Hematopoietic multipotent progenitor cell treated with erythropoietin and hydrocortisone succinate and interleukin-3 and kit ligand, for 4 days (in vitro differentiated cells): ENCODE measurements around the gene ZNF653.

Experiments used
- DNase-seq: peaks from one replicate; pipeline ENCODE4 v3.0.0-alpha.2; 2015

The ZNF653 gene

DNA sequence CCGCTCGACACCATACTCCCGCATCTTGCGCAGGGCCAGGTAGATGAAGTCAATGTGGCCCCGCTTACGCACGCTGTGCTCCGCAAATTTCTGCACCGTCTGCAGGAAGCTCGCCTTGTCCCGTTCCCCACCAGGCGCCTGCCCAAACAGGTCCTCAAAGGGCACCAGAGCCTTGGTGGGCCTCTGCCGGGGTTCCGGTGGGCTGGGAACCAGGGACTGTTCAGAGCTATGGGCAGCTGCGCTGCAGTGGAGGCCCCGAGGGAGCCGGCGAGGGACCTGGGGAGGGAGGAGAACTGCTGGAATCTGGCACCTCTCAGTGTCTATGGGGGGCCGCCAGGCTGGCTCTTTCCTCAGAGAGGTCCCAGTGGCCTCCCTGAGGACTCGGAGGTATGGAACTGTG, 8.3 kb upstream of the ZNF653 start:
- DNase-seq, result no peak

GRCh38 chr19:11510444-11510843, 4.8 kb upstream of the ZNF653 start:
- DNase-seq, result no peak

- DNase-seq, result no peak
Measured at GRCh38 chr19:11507370-11508078, 1.9 kb upstream of the ZNF653 start.

- no peak for DNase-seq
Measured at GRCh38 chr19:11506967-11507366, 1.3 kb upstream of the ZNF653 start.

- DNase-seq, result no peak
Measured at GRCh38 chr19:11506101-11506555, 489 bp upstream of the ZNF653 start.

- peak; percentile 98 for DNase-seq
Measured at GRCh38 chr19:11505032-11505503, 571 bp downstream of the ZNF653 start.

- no peak for DNase-seq
Measured at GRCh38 chr19:11504502-11505031, 1.1 kb downstream of the ZNF653 start.

- peak; percentile 67 for DNase-seq
Measured at GRCh38 chr19:11499890-11500420, 5.7 kb downstream of the ZNF653 start.

GRCh38 chr19:11499220-11499726, 6.4 kb downstream of the ZNF653 start:
- peak; percentile 28 for DNase-seq

DNA sequence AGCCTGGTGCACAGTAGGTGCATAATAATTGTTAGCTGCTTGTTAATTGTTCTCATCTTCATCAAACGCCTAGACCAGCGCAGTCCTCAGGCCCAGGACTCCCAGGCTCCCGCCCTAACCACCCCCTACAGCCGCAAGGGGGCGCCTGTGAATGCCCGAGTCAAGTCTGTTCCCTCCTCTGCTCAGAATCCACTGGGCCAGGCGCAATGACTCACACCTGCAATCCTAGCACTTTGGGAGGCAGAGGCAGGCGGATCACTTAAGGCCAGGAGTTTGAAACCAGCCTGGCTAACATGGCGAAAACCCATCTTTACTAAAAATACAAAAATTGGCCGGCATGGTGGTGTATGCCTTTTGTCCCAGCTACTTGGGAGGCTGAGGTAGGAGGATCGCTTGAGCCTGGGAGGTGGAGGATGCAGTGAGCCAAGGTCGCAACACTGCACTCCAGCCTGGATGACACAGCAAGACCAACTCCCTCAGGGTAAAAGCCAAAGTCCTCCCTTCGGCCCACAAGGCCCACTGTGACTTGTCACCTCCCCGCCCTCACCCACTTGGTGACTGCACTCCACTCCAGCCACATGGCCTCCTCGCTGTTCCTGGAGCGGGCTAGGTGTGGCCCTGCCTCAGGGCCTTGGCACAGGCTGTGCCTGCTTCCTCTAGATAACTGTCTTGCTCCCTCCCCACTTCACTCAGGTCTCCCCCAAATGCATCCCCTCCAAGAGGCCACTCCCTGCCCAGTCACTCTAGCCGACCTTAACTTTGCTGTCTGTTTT, 9.1 kb downstream of the ZNF653 start:
- DNase-seq, result peak; percentile 82

GRCh38 chr19:11495885-11496284, 9.8 kb downstream of the ZNF653 start:
- no peak for DNase-seq

DNA sequence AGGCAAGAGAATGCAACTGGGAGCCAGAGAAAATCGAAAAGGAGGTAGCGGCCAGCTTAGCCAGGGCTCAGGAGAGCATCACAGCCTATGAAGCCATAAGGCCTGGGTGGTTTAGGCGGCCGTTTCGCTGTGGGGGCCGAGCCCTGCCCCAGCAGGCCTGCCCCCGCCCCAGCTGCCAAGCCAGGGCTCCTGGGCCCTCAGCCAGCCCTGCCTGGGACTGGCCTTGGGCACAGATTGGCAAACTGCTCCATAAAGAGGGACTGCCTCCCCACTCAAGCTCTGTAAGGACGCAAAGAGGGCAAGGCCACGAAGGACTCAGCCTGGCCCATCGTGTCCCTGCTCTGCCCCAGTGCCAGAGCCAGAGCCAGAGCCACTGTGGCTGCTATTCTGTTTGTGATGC, 10.2 kb downstream of the ZNF653 start:
- no peak for DNase-seq

GRCh38 chr19:11494634-11495285, 10.9 kb downstream of the ZNF653 start:
- DNase-seq, result no peak

- DNase-seq, result no peak
Measured at GRCh38 chr19:11489378-11489777, 16.3 kb downstream of the ZNF653 start.

GRCh38 chr19:11486661-11487503, 18.8 kb downstream of the ZNF653 start:
- no peak for DNase-seq

DNA sequence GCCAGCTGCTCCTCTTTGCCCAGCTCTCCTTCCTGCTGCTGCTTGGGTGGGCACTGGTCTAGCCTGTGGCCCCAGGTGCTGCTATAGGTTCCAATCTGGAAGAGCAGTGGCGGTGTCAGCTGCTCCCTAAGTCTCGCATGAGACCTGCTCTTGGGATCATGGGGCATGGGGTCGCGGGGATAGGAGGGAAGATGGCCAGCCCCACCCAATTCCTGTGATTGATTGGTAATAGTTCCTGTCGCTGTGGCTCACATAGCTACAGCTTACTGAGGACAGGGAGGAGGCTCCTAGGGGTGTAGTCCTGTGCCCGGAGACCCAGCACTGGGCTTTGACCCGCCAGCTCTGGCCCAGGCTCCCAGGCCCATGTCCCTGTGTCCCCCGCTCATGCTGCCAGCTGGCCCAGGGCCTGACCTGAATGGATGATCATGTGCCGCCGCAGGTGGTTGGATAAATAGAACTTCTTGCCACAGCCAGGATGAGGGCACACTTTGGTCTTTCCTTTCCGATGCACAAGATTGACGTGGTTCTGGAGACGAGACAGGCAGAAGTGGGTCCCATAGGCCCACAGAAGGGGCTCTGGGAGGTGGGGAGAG, 20.3 kb downstream of the ZNF653 start:
- DNase-seq, result no peak

DNA sequence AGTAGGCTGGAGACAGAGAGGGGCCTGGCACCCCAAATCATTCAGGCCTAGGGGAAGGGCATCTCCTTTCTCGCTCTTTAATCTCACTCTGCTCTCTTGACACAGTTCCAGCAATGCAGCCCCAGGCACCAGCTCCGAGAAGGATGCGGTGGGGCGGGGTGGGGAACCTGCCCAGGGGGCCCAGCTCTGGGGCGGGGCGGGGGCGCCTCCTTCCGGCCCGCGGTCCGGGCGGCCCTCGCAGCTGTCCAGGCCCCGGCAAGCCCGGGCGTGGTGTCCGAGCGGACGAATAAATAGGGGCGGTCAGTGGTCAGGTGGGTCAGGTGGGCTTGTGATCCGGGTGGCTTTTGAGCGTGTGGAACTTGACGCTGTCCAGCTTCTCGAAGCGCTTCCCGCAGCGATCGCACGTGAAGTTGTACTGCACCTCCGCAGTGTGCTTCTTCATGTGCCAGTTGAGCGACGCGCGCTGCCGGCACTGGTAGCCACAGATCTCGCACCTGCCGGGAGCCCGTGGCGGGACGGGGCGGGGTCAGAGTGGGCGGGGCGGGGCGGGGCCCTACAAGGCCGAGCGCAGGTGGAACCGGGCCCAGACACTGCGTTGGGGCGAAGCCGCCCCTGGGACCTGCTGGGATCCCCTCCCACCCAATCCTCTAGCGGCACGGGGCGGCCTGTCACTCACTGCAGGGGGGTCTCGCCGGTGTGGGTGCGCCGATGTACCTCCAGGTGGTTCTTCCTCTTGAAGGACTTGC, 22.1 kb downstream of the ZNF653 start:
- no peak for DNase-seq

GRCh38 chr19:11482384-11483050, 23.1 kb downstream of the ZNF653 start:
- peak; percentile 94 for DNase-seq

- peak; percentile 95 for DNase-seq
Measured at GRCh38 chr19:11481534-11482383, 23.9 kb downstream of the ZNF653 start.
